Lower leg skin (tissue), 4 donors: ENCODE data around the gene IFI30. TPM values are rescaled to one million over a fixed set of nuclear protein-coding genes. Genes with fewer than 3 reads are reported as not detected.

ENCODE experiments used
- DNase-seq, 2 donors: peaks; one replicate each; pipeline ENCODE4 v3.0.0-alpha.2; 2019; ENCODE audit warnings: low spot score in 2 of 2
- H3K4me3 ChIP-seq: fragments of 200-600 bp; sonication (generic); 2 replicates; pipeline ENCODE4 v1.5.1; 2017; ENCODE audit warnings: mild to moderate bottlenecking, low read depth; ENCODE audit not compliant: poor library complexity, severe bottlenecking
- CTCF ChIP-seq, 3 donors: fragments of 450-650 bp; IDR thresholded peaks; one replicate each; pipeline ENCODE4 v1.5.1; 2016; ENCODE audit warnings: antibody characterized with exemption in 3 of 3, mild to moderate bottlenecking in 3 of 3, moderate library complexity in 2 of 3
- POLR2A ChIP-seq, 2 donors: fragments of 450-650 bp; IDR thresholded peaks; one replicate each; pipeline ENCODE4 v1.6.1; 2016 to 2017; ENCODE audit warnings: antibody characterized with exemption in 2 of 2, mild to moderate bottlenecking in 1 of 2, moderate library complexity in 1 of 2
- WGBS, 2 donors: methylation state at CpG; one replicate each; pipeline ENCODE4 v1.1.5; 2018; 5-methylcytosine and 5-hydroxymethylcytosine counted together
- intact Hi-C: fragments of 100-400 bp; cut with DNase I; formaldehyde crosslinking; loops from one replicate; pipeline ENCODE4 v1.15.0; 2023; ENCODE audit warnings: low total_unique reads
- total RNA-seq, 4 donors: library from RNA; depleted of rRNA; stranded (reverse); fragments of >200 nt; gene quantifications; one replicate each; pipeline ENCODE4 v1.1.0, GENCODE V29; 2016

IFI30 gene
- total RNA-seq, 4 donors from 2014 or later, result 39.1 to 214 (median 98.3) TPM

- WGBS, 2 donors, result 77 to 88% methylated on average over 15 to 19 of the region's 19 CpGs
- no peak for DNase-seq
- H3K4me3 ChIP-seq, result no peak overlapping the region
- no peak for TF ChIP-seq CTCF (IDR thresholded peaks at IDR 0.05)
- TF ChIP-seq POLR2A (IDR thresholded peaks at IDR 0.05), result no peak
- intact Hi-C loops, result no loop called here
Observed at GRCh38 chr19:18176367-18177310, 3.0 kb downstream of the IFI30 start.

- DNase-seq, result no peak
- TF ChIP-seq POLR2A (IDR thresholded peaks at IDR 0.05) (no peak), CTCF (IDR thresholded peaks at IDR 0.05) (no peak)
- WGBS, 2 donors, result 90 to 91% methylated on average over 5 of the region's 5 CpGs
- intact Hi-C loops, result no loop called here
- H3K4me3 ChIP-seq, result no peak overlapping the region
Observed at GRCh38 chr19:18179957-18180356, 6.3 kb downstream of the IFI30 start.

GRCh38 chr19:18183529-18183928, 9.9 kb downstream of the IFI30 start:
- intact Hi-C loops, result no loop called here
- TF ChIP-seq POLR2A (IDR thresholded peaks at IDR 0.05), result no peak
- no peak for TF ChIP-seq CTCF (IDR thresholded peaks at IDR 0.05)

GRCh38 chr19:18185538-18185937, 11.9 kb downstream of the IFI30 start:
- WGBS, 2 donors, result 60 to 66% methylated on average over 6 of the region's 6 CpGs
- intact Hi-C loops, result no loop called here

More at GRCh38 chr19:18183529-18183928, 9.9 kb downstream of the IFI30 start:
- H3K4me3 ChIP-seq, result no peak overlapping the region
- no peak for DNase-seq

GRCh38 chr19:18190278-18190677, 16.7 kb downstream of the IFI30 start:
- H3K4me3 ChIP-seq, result no peak overlapping the region
- 75 to 80% methylated on average over 4 of the region's 4 CpGs for WGBS, 2 donors
- no peak for TF ChIP-seq POLR2A (IDR thresholded peaks at IDR 0.05)
- intact Hi-C loops, result no loop called here
- DNase-seq, result no peak

More at GRCh38 chr19:18185538-18185937, 11.9 kb downstream of the IFI30 start:
- no peak for TF ChIP-seq POLR2A (IDR thresholded peaks at IDR 0.05)
- no peak overlapping the region for H3K4me3 ChIP-seq
- no peak for DNase-seq

GRCh38 chr19:18191640-18192062, 18.0 kb downstream of the IFI30 start:
- no peak for TF ChIP-seq POLR2A (IDR thresholded peaks at IDR 0.05)
- no peak for TF ChIP-seq CTCF (IDR thresholded peaks at IDR 0.05)
- intact Hi-C loops, result no loop called here
- DNase-seq, result no peak
- H3K4me3 ChIP-seq, result no peak overlapping the region
- WGBS, 2 donors, result 62 to 63% methylated on average over 5 of the region's 5 CpGs
